ENCODE measurements around the gene ADGRA3. TPM values are rescaled to one million over a fixed set of nuclear protein-coding genes. Genes with fewer than 3 reads are reported as not detected.

The ADGRA3 gene
- total RNA-seq, 2 donors from 2014 or later: 21.8 to 22.3 TPM

DNA sequence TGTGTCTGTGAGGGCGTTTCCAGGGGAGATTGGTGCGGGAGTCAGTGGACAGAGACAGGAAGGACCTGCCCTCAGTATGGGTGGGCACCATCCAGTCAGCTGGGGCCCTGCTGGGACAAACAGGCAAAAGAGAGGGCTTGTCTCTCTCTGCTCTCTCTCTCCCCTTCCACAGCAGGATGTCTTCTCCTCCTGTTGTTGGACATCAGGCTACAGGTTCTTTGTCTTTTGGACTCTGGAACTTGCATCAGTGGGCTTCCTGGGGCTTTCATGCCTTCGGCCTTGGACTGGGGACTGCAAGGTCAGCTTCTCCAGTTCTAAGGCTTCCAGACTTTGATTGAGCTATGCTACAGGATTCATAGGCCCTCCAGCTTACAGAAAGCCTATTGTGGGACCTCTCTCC lies 59.6 kb downstream of the ADGRA3 start:
- no peak for DNase-seq (ENCODE audit: low spot score)
- intact Hi-C loops (cut with DNase I): no loop called here

- intact Hi-C loops (cut with DNase I): no loop called here
- DNase-seq (ENCODE audit: low spot score): no peak
These were observed 60.9 kb downstream of the ADGRA3 start for GRCh38 chr4:22454955-22455354.

GRCh38 chr4:22454216-22454838 lies 61.5 kb downstream of the ADGRA3 start:
- intact Hi-C loops (cut with DNase I): no loop called here
- no peak for DNase-seq (ENCODE audit: low spot score)

- intact Hi-C loops (cut with DNase I): no loop called here
- no peak for DNase-seq (ENCODE audit: low spot score)
These were observed 71.1 kb downstream of the ADGRA3 start for GRCh38 chr4:22444813-22445212.

DNA sequence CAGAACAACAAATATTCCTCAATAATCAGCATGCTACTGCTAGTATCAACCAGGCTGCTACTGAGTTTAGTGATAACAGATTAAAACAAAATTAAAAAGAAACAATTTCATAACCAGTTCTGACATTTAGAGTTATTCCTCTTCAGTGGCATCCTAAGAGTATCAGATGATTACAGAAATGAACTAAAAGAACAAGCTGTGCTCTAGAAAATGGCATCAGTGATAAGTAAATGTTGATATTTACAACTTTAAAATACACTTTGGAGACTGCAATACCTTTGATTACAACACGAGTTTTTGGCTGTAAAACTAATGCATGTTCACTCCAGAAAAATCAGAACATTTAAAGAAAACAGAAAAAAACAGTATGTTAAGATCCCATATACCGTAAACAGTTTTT lies 72.9 kb downstream of the ADGRA3 start:
- intact Hi-C loops (cut with DNase I): no loop called here
- DNase-seq (ENCODE audit: low spot score): no peak

DNA sequence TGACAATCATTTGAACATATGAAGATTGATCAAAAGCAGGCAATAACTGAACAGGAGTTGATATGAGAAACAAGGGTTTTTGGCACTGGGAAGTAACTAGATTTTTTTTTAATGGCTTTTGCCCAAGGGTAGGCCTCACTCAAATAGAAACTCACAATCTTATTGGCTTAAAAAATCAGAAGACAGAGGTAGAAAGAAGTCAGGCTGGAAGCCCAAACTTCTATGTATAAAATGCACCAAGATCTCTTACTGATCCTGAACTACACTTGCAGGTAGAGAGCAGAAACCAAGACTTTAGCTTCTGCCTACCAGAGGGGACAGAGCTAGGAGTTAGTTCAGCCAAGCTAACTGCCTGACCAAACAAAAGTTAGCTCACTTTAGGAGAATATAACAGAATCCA lies 74.9 kb downstream of the ADGRA3 start:
- intact Hi-C loops (cut with DNase I): no loop called here
- DNase-seq (ENCODE audit: low spot score): no peak

DNA sequence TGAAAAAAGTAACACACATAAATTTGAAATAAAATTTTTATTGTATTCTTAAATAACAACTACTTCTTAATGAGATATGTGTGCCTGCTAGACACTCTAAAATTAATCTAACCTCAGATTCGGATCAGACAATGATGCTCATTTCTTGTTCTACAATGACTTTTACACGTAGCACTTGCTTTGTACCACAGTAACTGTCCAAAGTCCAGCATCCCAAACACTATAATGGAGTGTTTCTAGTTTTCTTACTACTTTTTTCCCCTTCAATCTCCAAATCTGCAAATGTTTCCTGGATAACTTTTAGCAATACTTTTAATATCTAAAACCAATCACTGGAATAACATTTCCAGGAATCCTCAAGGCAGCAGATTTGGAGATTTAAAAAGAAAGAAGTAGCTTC lies 75.9 kb downstream of the ADGRA3 start:
- intact Hi-C loops (cut with DNase I): no loop called here
- DNase-seq (ENCODE audit: low spot score): no peak

GRCh38 chr4:22435652-22436051 lies 80.2 kb downstream of the ADGRA3 start:
- DNase-seq (ENCODE audit: low spot score): no peak
- intact Hi-C loops (cut with DNase I): no loop called here

- DNase-seq (ENCODE audit: low spot score): no peak
- intact Hi-C loops (cut with DNase I): no loop called here
These were observed 81.0 kb downstream of the ADGRA3 start for GRCh38 chr4:22434895-22435294.

- intact Hi-C loops (cut with DNase I): no loop called here
- DNase-seq (ENCODE audit: low spot score): no peak
These were observed 85.2 kb downstream of the ADGRA3 start for GRCh38 chr4:22430626-22431025.

DNA sequence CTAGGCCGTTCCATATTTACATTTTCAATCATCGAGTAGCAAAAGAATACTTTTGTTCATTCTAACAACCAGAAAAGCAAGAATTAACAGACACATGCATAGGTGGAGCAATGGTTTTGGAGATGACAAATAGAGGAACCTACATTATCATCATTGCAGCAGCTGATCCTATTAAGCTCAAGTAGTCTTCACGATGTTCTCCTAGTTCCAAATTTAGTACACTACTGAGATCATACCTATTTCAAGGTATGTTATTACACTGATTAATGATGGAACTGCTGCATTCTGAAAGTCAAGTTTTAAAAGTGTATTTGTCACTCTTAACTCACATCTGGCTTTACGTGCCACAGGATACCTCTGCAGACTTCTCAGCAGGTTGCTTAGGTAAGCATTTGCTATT lies 87.4 kb downstream of the ADGRA3 start:
- no peak for DNase-seq (ENCODE audit: low spot score)
- intact Hi-C loops (cut with DNase I): no loop called here

- intact Hi-C loops (cut with DNase I): no loop called here
- no peak for DNase-seq (ENCODE audit: low spot score)
These were observed 88.2 kb downstream of the ADGRA3 start for GRCh38 chr4:22427675-22428074.

DNA sequence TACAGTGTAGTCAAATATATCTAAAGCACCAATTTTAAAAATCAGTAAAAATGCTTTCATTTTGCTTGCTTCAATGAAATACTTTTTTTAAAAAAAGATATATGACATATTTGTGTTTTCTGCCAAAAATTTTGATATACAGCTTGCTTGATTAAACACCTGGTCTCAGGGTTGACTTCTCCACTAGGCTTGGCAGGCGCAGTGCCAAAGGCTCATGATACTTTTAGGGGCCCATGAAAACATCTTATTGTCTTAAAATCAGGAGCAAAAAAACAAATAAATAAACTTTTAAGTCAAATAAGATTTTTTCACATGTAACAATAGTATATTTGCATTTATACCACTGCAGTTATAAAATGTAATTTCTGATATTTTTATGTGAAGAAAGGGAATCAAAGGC lies 95.6 kb downstream of the ADGRA3 start:
- no peak for DNase-seq (ENCODE audit: low spot score)
- intact Hi-C loops (cut with DNase I): no loop called here

- no peak for DNase-seq (ENCODE audit: low spot score)
- intact Hi-C loops (cut with DNase I): no loop called here
These were observed 98.5 kb downstream of the ADGRA3 start for GRCh38 chr4:22417408-22417807.

DNA sequence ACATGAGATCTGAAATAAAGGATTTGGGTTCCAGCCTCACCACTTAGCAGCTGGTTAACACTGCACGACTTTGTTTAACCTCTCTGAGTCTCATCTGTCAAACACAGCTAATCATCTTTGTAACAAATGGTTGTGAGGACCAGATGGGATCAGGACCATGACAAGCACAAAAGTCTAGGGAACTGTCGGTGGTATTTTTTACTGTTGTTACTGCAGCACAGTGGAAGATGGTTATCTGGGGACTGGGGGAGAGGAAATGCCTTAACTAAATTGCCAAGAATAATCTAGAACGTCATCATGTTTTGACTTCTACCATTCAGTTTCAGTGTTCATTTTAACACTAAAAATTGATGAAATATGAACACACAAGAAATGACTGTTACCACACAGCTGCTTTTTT lies 99.5 kb downstream of the ADGRA3 start:
- intact Hi-C loops (cut with DNase I): no loop called here
- DNase-seq (ENCODE audit: low spot score): no peak

DNA sequence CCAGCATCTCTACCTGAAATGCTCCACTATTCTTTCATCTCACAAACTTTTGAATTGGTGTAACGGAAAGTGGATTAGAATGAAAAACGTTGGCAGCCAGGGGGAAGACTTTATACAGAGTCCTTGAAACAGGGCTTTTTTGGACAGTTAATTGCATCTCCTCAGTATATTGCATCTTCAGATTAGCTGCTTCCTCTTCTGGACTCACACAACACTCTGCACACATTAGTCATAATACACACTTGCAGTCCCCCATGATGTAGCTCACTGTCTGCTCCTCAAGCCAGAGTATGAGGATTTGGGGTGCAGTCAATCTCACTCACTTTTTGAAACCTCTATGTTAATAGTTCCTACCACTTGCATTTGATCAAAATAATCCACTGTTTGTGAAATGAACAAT lies 101.0 kb downstream of the ADGRA3 start:
- no peak for DNase-seq (ENCODE audit: low spot score)
- intact Hi-C loops (cut with DNase I): no loop called here

DNA sequence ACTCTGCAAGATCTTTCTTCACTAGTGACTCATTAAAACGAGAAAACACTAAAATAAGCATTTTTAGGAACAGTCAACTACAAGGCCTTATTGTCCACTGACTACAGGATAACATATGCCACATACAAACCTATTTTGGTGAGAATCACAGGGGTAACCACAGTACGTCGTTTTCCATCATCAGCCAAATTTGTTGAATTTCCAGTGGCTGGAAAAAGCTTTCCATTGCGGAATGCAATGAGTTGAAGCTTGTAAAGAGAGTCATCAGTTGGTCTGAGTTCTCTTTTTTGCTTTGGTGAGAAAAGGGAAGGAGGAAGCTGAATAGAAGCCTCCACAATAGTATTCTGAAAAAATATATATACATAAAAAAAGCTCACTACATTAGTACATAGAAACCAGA lies 102.4 kb downstream of the ADGRA3 start:
- intact Hi-C loops (cut with DNase I): no loop called here
- DNase-seq (ENCODE audit: low spot score): no peak

GRCh38 chr4:22412013-22412412 lies 103.9 kb downstream of the ADGRA3 start:
- intact Hi-C loops (cut with DNase I): no loop called here
- no peak for DNase-seq (ENCODE audit: low spot score)

- intact Hi-C loops (cut with DNase I): no loop called here
- DNase-seq (ENCODE audit: low spot score): no peak
These were observed 105.1 kb downstream of the ADGRA3 start for GRCh38 chr4:22410645-22411247.

GRCh38 chr4:22408474-22408873 lies 107.4 kb downstream of the ADGRA3 start:
- no peak for DNase-seq (ENCODE audit: low spot score)
- intact Hi-C loops (cut with DNase I): no loop called here

DNA sequence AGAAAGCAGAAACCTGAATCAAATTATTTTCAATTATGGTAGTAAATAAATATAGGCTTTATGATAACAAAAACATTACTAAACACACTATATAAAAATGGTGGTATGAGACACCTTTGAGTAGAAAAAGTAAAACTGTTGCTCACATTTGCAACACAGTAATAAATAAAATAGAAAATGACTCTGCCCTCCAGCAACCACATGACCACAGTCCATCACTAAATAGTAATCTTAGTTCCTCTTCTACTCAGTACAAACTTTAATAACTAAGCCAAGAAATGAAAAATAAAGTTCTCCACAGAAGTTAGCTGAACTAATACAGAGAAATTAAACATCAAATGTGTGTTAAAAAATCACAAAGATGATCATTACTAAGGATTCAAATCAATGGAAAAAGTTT lies 108.5 kb downstream of the ADGRA3 start:
- intact Hi-C loops (cut with DNase I): loop anchor here in 1 of 2 donors (2.0 kb wide), 1 partner anchor 285 kb away; the partner anchor contains the start of gene GBA3
- no peak for DNase-seq (ENCODE audit: low spot score)

- no peak for DNase-seq (ENCODE audit: low spot score)
- intact Hi-C loops (cut with DNase I): no loop called here
These were observed 117.2 kb downstream of the ADGRA3 start for GRCh38 chr4:22398671-22399070.

Data from posterior vena cava (tissue), 2 donors.